Measurements from ENCODE around the gene CCNK.

GRCh38 chr14:99460793-99461192, 20.4 kb upstream of the CCNK start:
- TF ChIP-seq CTCF (IDR thresholded peaks at IDR 0.05; ENCODE audit: borderline replicate concordance, extremely low read depth, low read length, poor library complexity, severe bottlenecking) = no peak
- TF ChIP-seq EZH2 (IDR thresholded peaks at IDR 0.05; ENCODE audit: borderline replicate concordance, low read depth, low read length, severe bottlenecking) = no peak
